Panc1 (cell line): ENCODE measurements around the gene SSBP3. TPM values are rescaled to one million over a fixed set of nuclear protein-coding genes. Genes with fewer than 3 reads are reported as not detected.

Experiments used
- ATAC-seq: fragments of 200-7000 bp; cut with Tn5 transposase; 2 replicates; pipeline ENCODE4 v1.9.1; 2020; ENCODE audit warnings: mild to moderate bottlenecking, moderate library complexity
- BruUV-seq: library from RNA; stranded (reverse); fragments of 400-500 nt; replicated peaks from 2 replicates; lab custom pipeline; 2021; lab: Mats Ljungman, UMichigan
- CTCF ChIA-PET: fragments of 300-600 bp; sonication (Branson Sonifier 250); formaldehyde crosslinking; loops from one replicate; lab custom pipeline; 2022; ENCODE audit warnings: antibody characterized with exemption; lab: Charles Lee
- POLR2A ChIA-PET: fragments of 300-600 bp; sonication (Branson Sonifier 250); formaldehyde crosslinking; loops from one replicate; lab custom pipeline; 2022; ENCODE audit warnings: antibody characterized with exemption; lab: Charles Lee
- DNase-seq: peaks from one replicate; pipeline ENCODE4 v3.0.0-alpha.2; 2010; ENCODE audit warnings: low read depth, low spot score
- H3K27ac ChIP-seq: 2 replicates; pipeline ENCODE4 v1.5.1; 2011; ENCODE audit warnings: mild to moderate bottlenecking, low read length, inconsistent platforms
- H3K27me3 ChIP-seq: fragments of 200-500 bp; sonication (Bioruptor generic); 2 replicates; pipeline ENCODE4 v1.6.0; 2014; ENCODE audit warnings: low read length, inconsistent platforms; ENCODE audit not compliant: control insufficient read depth, insufficient read depth
- H3K36me3 ChIP-seq: fragments of 200-500 bp; sonication (Bioruptor generic); 2 replicates; pipeline ENCODE4 v1.5.1; 2014; ENCODE audit warnings: inconsistent platforms, mild to moderate bottlenecking, low read length, moderate library complexity; ENCODE audit not compliant: control insufficient read depth, insufficient read depth
- H3K4me1 ChIP-seq: 2 replicates; pipeline ENCODE4 v1.5.1; 2011; ENCODE audit warnings: inconsistent platforms, mild to moderate bottlenecking, low read length, moderate library complexity; ENCODE audit not compliant: control insufficient read depth, insufficient read depth
- H3K4me3 ChIP-seq, 2 experiments: 2 replicates each; pipeline ENCODE4 v1.5.1; 2011 to 2012; ENCODE audit warnings: low read depth in 2 of 2, low read length in 2 of 2, mild to moderate bottlenecking in 2 of 2, inconsistent platforms in 1 of 2, moderate library complexity in 1 of 2
- H3K9me3 ChIP-seq: fragments of 200-500 bp; sonication (Bioruptor generic); 2 replicates; pipeline ENCODE4 v1.5.1; 2014; ENCODE audit warnings: low read depth, mild to moderate bottlenecking, inconsistent platforms, low read length, moderate library complexity; ENCODE audit not compliant: control insufficient read depth, insufficient read depth
- CTCF ChIP-seq: fragments of 450-650 bp; IDR thresholded peaks from 2 replicates; pipeline ENCODE4 v1.5.1; 2017; ENCODE audit warnings: mild to moderate bottlenecking
- POLR2AphosphoS5 ChIP-seq: IDR thresholded peaks from 2 replicates; pipeline ENCODE4 v1.6.1; 2012; ENCODE audit warnings: mild to moderate bottlenecking, low read depth, low read length, moderate library complexity
- SIN3A ChIP-seq: IDR thresholded peaks from 2 replicates; pipeline ENCODE4 v1.6.1; 2012; ENCODE audit warnings: low read depth, mild to moderate bottlenecking, low read length, moderate library complexity, borderline replicate concordance; ENCODE audit not compliant: insufficient read depth
- TCF7L2 ChIP-seq: IDR thresholded peaks from 2 replicates; pipeline ENCODE4 v1.6.1; 2011; ENCODE audit warnings: mild to moderate bottlenecking, low read depth, low read length, inconsistent platforms
- in situ Hi-C: cut with HindIII; loops from 2 replicates; pipeline ENCODE4 v1.10.0; 2016; ENCODE audit warnings: low sequenced_read_pairs, low pct_unique_long_range_greater_than_20kb
- intact Hi-C: fragments of 100-400 bp; cut with micrococcal nuclease; formaldehyde crosslinking; loops from one replicate; pipeline ENCODE4 v1.10.0; 2022; ENCODE audit not compliant: unreplicated experiment
- total RNA-seq: library from RNA; stranded (reverse); gene quantifications from one replicate; pipeline ENCODE4 v1.2.1, GENCODE V29; 2021; ENCODE audit not compliant: unreplicated experiment
- TF ChIP-seq, protein P1 (sequence below), 2 experiments: IDR thresholded peaks; 2 replicates each; pipeline ENCODE4 v1.6.1; 2011 to 2012; ENCODE audit warnings: low read depth in 2 of 2, control low read depth in 1 of 2, low read length in 1 of 2, mild to moderate bottlenecking in 1 of 2, moderate library complexity in 1 of 2; ENCODE audit not compliant: insufficient read depth in 1 of 2

Gene SSBP3
- total RNA-seq, 1 experiment from 2014 or later, result 22.5 TPM

- ChIA-PET POLR2A (no interaction called here), CTCF (no interaction called here)
- Histone ChIP-seq H3K9me3 (no peaks in the 10 kb centered on the region), H3K4me1 (no peaks in the 10 kb centered on the region), H3K27ac (no peak overlapping the region), H3K4me3 (no peak overlapping the region), H3K36me3 (no peaks in the 10 kb centered on the region), H3K27me3 (no peaks in the 10 kb centered on the region)
- intact Hi-C loops (no loop called here), in situ Hi-C loops (no loop called here)
- no peak for ATAC-seq
- no peak for DNase-seq
- no peak for TF ChIP-seq CTCF
- no peak for TF ChIP-seq TCF7L2
- TF ChIP-seq POLR2AphosphoS5, result no peak
- TF ChIP-seq, protein P1, sequence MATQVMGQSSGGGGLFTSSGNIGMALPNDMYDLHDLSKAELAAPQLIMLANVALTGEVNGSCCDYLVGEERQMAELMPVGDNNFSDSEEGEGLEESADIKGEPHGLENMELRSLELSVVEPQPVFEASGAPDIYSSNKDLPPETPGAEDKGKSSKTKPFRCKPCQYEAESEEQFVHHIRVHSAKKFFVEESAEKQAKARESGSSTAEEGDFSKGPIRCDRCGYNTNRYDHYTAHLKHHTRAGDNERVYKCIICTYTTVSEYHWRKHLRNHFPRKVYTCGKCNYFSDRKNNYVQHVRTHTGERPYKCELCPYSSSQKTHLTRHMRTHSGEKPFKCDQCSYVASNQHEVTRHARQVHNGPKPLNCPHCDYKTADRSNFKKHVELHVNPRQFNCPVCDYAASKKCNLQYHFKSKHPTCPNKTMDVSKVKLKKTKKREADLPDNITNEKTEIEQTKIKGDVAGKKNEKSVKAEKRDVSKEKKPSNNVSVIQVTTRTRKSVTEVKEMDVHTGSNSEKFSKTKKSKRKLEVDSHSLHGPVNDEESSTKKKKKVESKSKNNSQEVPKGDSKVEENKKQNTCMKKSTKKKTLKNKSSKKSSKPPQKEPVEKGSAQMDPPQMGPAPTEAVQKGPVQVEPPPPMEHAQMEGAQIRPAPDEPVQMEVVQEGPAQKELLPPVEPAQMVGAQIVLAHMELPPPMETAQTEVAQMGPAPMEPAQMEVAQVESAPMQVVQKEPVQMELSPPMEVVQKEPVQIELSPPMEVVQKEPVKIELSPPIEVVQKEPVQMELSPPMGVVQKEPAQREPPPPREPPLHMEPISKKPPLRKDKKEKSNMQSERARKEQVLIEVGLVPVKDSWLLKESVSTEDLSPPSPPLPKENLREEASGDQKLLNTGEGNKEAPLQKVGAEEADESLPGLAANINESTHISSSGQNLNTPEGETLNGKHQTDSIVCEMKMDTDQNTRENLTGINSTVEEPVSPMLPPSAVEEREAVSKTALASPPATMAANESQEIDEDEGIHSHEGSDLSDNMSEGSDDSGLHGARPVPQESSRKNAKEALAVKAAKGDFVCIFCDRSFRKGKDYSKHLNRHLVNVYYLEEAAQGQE (IDR thresholded peaks at IDR 0.05; ENCODE audit: insufficient read depth in 1 of 2, low read depth in 2 of 2, low read length in 1 of 2), result no peak
- no peak for TF ChIP-seq SIN3A
- no TSS peak for BruUV-seq
Observed at GRCh38 chr1:54266195-54266594, 140.0 kb downstream of the SSBP3 start.

DNA sequence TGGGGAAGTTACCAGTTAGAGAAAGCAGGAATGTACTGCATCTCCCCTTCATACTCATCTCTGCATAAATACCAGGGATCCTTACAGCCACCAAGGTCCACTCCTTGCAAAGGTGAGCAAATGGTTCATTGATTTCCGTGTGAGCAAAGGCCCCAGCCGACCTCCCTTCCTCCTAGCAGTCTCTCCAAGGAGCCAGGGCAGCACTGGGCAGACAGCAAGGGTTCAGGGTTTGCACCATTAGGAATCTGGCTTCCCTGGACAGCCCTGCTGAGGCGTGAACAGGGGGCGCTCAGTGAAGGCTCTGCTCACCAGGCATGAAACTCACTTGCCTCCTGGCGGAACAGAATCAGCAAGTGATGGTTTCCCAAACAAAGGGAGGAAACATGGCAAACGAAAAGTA is 140.5 kb downstream of the SSBP3 start:
- intact Hi-C loops, result no loop called here
- Histone ChIP-seq H3K36me3 (no peaks in the 10 kb centered on the region), H3K27me3 (no peaks in the 10 kb centered on the region), H3K27ac (no peak overlapping the region), H3K4me3 (no peak overlapping the region), H3K9me3 (no peaks in the 10 kb centered on the region), H3K4me1 (no peaks in the 10 kb centered on the region)
- CTCF ChIA-PET, result no interaction called here
- BruUV-seq, result no TSS peak
- in situ Hi-C loops, result no loop called here
- ATAC-seq (peak; percentile 51; the same call in 1 of the 2 replicates), DNase-seq (no peak)
- no peak for TF ChIP-seq CTCF
- TF ChIP-seq, protein P1 (IDR thresholded peaks at IDR 0.05; ENCODE audit: insufficient read depth in 1 of 2, low read depth in 2 of 2, low read length in 1 of 2), result no peak
- no peak for TF ChIP-seq POLR2AphosphoS5
- TF ChIP-seq SIN3A, result no peak
- no peak for TF ChIP-seq TCF7L2
- POLR2A ChIA-PET, result no interaction called here
